Erythroblast (primary cell): ENCODE results near the gene ABCA3.

ENCODE experiments used
- GATA1 ChIP-seq: IDR thresholded peaks from 2 replicates; pipeline ENCODE4 v1.6.1; 2011; ENCODE audit warnings: low read depth, mild to moderate bottlenecking, control low read depth, low read length, moderate library complexity
- POLR2A ChIP-seq: IDR thresholded peaks from 2 replicates; pipeline ENCODE4 v1.6.1; 2011; ENCODE audit warnings: mild to moderate bottlenecking, low read length

DNA sequence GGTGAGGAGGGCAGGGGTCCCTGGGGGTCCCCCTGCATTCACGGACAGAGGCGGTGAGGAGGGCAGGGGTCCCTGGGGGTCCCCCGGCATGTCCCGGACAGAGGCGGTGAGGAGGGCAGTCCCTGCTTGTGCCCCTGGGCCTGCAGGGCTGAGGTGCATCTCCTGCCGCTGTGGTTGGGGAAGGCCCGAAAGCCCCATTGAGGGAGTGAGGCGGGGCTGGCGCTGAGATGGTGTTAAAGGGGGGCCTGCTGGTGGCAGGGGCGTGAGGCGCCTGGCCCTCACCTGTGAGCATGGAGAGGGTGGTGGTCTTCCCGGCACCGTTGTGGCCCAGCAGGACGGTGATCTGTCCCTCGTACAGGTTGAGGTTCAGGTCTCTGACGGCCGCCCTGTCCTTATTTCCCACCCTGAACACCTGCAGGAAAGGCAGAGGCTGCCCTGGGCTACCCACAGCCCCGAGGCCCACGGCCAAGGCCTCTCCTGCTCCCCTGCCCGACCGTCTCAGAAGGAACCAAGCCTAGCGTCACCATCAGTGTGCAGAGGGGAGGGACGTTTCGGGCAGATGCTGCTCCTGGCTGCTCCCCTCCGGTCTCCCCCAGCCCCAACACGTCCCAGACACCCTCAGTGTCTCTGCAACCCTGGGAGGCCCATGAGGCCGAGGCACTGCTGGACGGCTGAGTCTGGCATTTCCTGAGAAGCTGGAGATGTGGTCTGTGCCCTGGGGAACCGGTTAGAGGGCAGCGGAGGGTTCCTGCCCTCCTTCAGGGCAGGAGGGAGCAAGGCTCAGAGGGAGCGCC, 41.2 kb downstream of the ABCA3 start:
- TF ChIP-seq POLR2A (no peak), GATA1 (no peak)
